IMR-90 (cell line): Measurements from ENCODE around the gene TMF1. TPM values are rescaled to one million over a fixed set of nuclear protein-coding genes. Genes with fewer than 3 reads are reported as not detected.

Source experiments
- ATAC-seq: fragments of 200-7000 bp; cut with Tn5 transposase; 2 replicates; pipeline ENCODE4 v1.9.1; 2020; ENCODE audit warnings: low read depth, mild to moderate bottlenecking, moderate library complexity
- BruUV-seq: library from RNA; stranded (reverse); fragments of 400-500 nt; replicated peaks from 2 replicates; lab custom pipeline; 2021; lab: Mats Ljungman, UMichigan
- CTCF ChIA-PET: fragments of 300-600 bp; formaldehyde crosslinking; extraction: SDS; loops from one replicate; lab custom pipeline; 2021; ENCODE audit warnings: antibody characterized with exemption; lab: Yijun Ruan, JAX
- POLR2A ChIA-PET: fragments of 300-600 bp; sonication (Branson Sonifier 250); formaldehyde crosslinking; loops from one replicate; lab custom pipeline; 2022; ENCODE audit warnings: antibody characterized with exemption; ENCODE audit not compliant: unreplicated experiment; lab: Charles Lee
- DNase-seq: peaks from one replicate; pipeline ENCODE4 v3.0.0; 2013
- H2AFZ ChIP-seq: replicated peaks from 2 replicates; pipeline ENCODE3; 2013; ENCODE audit warnings: low read length, mild to moderate bottlenecking; ENCODE audit not compliant: poor library complexity
- H2AK5ac ChIP-seq: 2 replicates; pipeline ENCODE4 v1.6.1; 2013; ENCODE audit warnings: low read depth, low read length, inconsistent platforms
- H2AK9ac ChIP-seq: replicated peaks from 2 replicates; pipeline ENCODE3; 2013; ENCODE audit warnings: mild to moderate bottlenecking, low read depth, low read length, moderate library complexity; ENCODE audit not compliant: poor library complexity
- H2BK120ac ChIP-seq: 2 replicates; pipeline ENCODE4 v1.6.1; 2013; ENCODE audit warnings: low read depth, low read length, inconsistent platforms
- H2BK15ac ChIP-seq: 3 replicates; pipeline ENCODE4 v1.6.1; 2013; ENCODE audit warnings: low read depth, low read length, inconsistent platforms
- H2BK20ac ChIP-seq: 2 replicates; pipeline ENCODE4 v1.6.1; 2013; ENCODE audit warnings: low read depth, mild to moderate bottlenecking, inconsistent platforms, low read length, moderate library complexity
- H2BK5ac ChIP-seq: 2 replicates; pipeline ENCODE4 v1.6.1; 2013; ENCODE audit warnings: mild to moderate bottlenecking, low read depth, low read length, inconsistent platforms; ENCODE audit not compliant: poor library complexity, severe bottlenecking
- H3K14ac ChIP-seq: replicated peaks from 2 replicates; pipeline ENCODE4 v1.6.1; 2013; ENCODE audit warnings: low read depth, low read length, inconsistent platforms
- H3K18ac ChIP-seq: 2 replicates; pipeline ENCODE4 v1.6.1; 2013; ENCODE audit warnings: low read depth, low read length, control low read depth
- H3K23ac ChIP-seq: 2 replicates; pipeline ENCODE4 v1.6.1; 2013; ENCODE audit warnings: low read depth, low read length, inconsistent platforms
- H3K27ac ChIP-seq: 2 replicates; pipeline ENCODE4 v1.5.1; 2013; ENCODE audit warnings: mild to moderate bottlenecking, control low read depth, low read length; ENCODE audit not compliant: insufficient read depth
- H3K27me3 ChIP-seq: 2 replicates; pipeline ENCODE4 v1.6.1; 2013; ENCODE audit warnings: low read length; ENCODE audit not compliant: control insufficient read depth, insufficient read depth
- H3K36me3 ChIP-seq: 2 replicates; pipeline ENCODE4 v1.6.1; 2013; ENCODE audit warnings: low read length, mixed read lengths; ENCODE audit not compliant: control insufficient read depth, insufficient read depth
- H3K4ac ChIP-seq: 2 replicates; pipeline ENCODE4 v1.6.1; 2013; ENCODE audit warnings: low read depth, low read length, inconsistent platforms
- H3K4me1 ChIP-seq: 2 replicates; pipeline ENCODE4 v1.6.1; 2013; ENCODE audit warnings: low read length, mixed read lengths; ENCODE audit not compliant: control insufficient read depth, insufficient read depth
- H3K4me2 ChIP-seq: 2 replicates; pipeline ENCODE4 v1.6.1; 2013; ENCODE audit warnings: low read depth, mild to moderate bottlenecking, control low read depth, low read length, moderate library complexity
- H3K4me3 ChIP-seq: 2 replicates; pipeline ENCODE4 v1.5.1; 2013; ENCODE audit warnings: low read depth, mild to moderate bottlenecking, control low read depth, low read length, moderate library complexity; ENCODE audit not compliant: insufficient read depth
- H3K56ac ChIP-seq: 2 replicates; pipeline ENCODE4 v1.6.1; 2013; ENCODE audit warnings: low read length, inconsistent platforms; ENCODE audit not compliant: insufficient read depth; ENCODE audit errors: extremely low read depth
- H3K79me1 ChIP-seq, 2 experiments: 2 replicates each; pipeline ENCODE4 v1.6.1; 2013; ENCODE audit warnings: low read length in 2 of 2, inconsistent platforms in 1 of 2, low read depth in 1 of 2
- H3K9ac ChIP-seq: 2 replicates; pipeline ENCODE4 v1.6.1; 2013; ENCODE audit warnings: low read depth, low read length, control low read depth
- H3K9me1 ChIP-seq: 2 replicates; pipeline ENCODE4 v1.6.1; 2013; ENCODE audit warnings: low read length, inconsistent platforms; ENCODE audit not compliant: insufficient read depth
- H3K9me3 ChIP-seq: 2 replicates; pipeline ENCODE4 v1.6.1; 2013; ENCODE audit warnings: low read length; ENCODE audit not compliant: control insufficient read depth, insufficient read depth
- H4K20me1 ChIP-seq: 2 replicates; pipeline ENCODE4 v1.6.1; 2013; ENCODE audit warnings: low read length, inconsistent platforms; ENCODE audit not compliant: insufficient read depth
- H4K5ac ChIP-seq: 2 replicates; pipeline ENCODE4 v1.6.1; 2013; ENCODE audit warnings: mild to moderate bottlenecking, low read depth, low read length, control low read depth
- H4K8ac ChIP-seq, 2 experiments: 2 replicates each; pipeline ENCODE4 v1.6.1; 2013; ENCODE audit warnings: low read depth in 2 of 2, low read length in 2 of 2, control low read depth in 1 of 2, inconsistent platforms in 1 of 2
- H4K91ac ChIP-seq: 2 replicates; pipeline ENCODE4 v1.6.1; 2013; ENCODE audit warnings: low read depth, low read length, inconsistent platforms; ENCODE audit not compliant: insufficient read depth
- BHLHE40 ChIP-seq: fragments of 150-350 bp; IDR thresholded peaks from 2 replicates; pipeline ENCODE4 v1.6.1; 2016; ENCODE audit warnings: mild to moderate bottlenecking, low read depth, low read length
- CEBPB ChIP-seq: IDR thresholded peaks from 2 replicates; pipeline ENCODE4 v1.6.1; 2012; ENCODE audit warnings: low read depth, low read length, improper control_type of control experiment
- CHD1 ChIP-seq: IDR thresholded peaks from 2 replicates; pipeline ENCODE4 v1.6.1; 2012; ENCODE audit warnings: low read depth, low read length, improper control_type of control experiment
- ELK1 ChIP-seq: fragments of 150-350 bp; IDR thresholded peaks from 2 replicates; pipeline ENCODE4 v1.6.1; 2016; ENCODE audit warnings: low read depth, mild to moderate bottlenecking, low read length, moderate library complexity, borderline replicate concordance
- FOS ChIP-seq: fragments of 150-350 bp; IDR thresholded peaks from 2 replicates; pipeline ENCODE4 v1.6.1; 2016; ENCODE audit warnings: low read depth, low read length
- MAFK ChIP-seq: IDR thresholded peaks from 2 replicates; pipeline ENCODE4 v1.6.1; 2012; ENCODE audit warnings: low read depth, low read length, improper control_type of control experiment
- MAZ ChIP-seq: IDR thresholded peaks from 2 replicates; pipeline ENCODE4 v1.6.1; 2012; ENCODE audit warnings: low read depth, mild to moderate bottlenecking, low read length, improper control_type of control experiment, moderate library complexity, borderline replicate concordance
- MXI1 ChIP-seq: IDR thresholded peaks from 2 replicates; pipeline ENCODE4 v1.6.1; 2012; ENCODE audit warnings: low read depth, mild to moderate bottlenecking, low read length, moderate library complexity, borderline replicate concordance
- POLR2A ChIP-seq: IDR thresholded peaks from 2 replicates; pipeline ENCODE4 v1.6.1; 2012; ENCODE audit warnings: mild to moderate bottlenecking, low read depth, low read length
- RCOR1 ChIP-seq: IDR thresholded peaks from 2 replicates; pipeline ENCODE4 v1.6.1; 2012; ENCODE audit warnings: mild to moderate bottlenecking, low read length, improper control_type of control experiment; ENCODE audit not compliant: insufficient replicate concordance
- RFX5 ChIP-seq: IDR thresholded peaks from 2 replicates; pipeline ENCODE4 v1.8.0; 2012; ENCODE audit warnings: low read depth, mild to moderate bottlenecking, low read length, moderate library complexity
- SMC3 ChIP-seq: fragments of 150-350 bp; IDR thresholded peaks from 2 replicates; pipeline ENCODE4 v1.6.1; 2016; ENCODE audit warnings: low read depth, mild to moderate bottlenecking, antibody characterized with exemption, low read length, moderate library complexity
- WGBS, 2 experiments: methylation state at CpG; one replicate each; pipeline versions ENCODE4 v1.1.5 to v1.1.7; 2013; ENCODE audit warnings: missing lambda C conversion rate in 2 of 2; ENCODE audit not compliant: insufficient read length in 1 of 2; ENCODE audit errors: extremely low coverage in 2 of 2; 5-methylcytosine and 5-hydroxymethylcytosine counted together
- dilution Hi-C: fragments of 300-500 bp; cut with HindIII; formaldehyde crosslinking; loops from one replicate; pipeline ENCODE4 v1.14.3; 2018; ENCODE audit warnings: low sequenced_read_pairs; ENCODE audit not compliant: unreplicated experiment
- in situ Hi-C: fragments of 300-500 bp; cut with MboI; formaldehyde crosslinking; loops from 3 replicates; pipeline ENCODE4 v1.14.3; 2019; ENCODE audit warnings: low sequenced_read_pairs, inconsistent platforms, mixed read lengths
- intact Hi-C: fragments of 100-400 bp; cut with micrococcal nuclease; formaldehyde crosslinking; loops from 2 replicates; pipeline ENCODE4 v1.10.0; 2022
- polyA plus RNA-seq, 3 experiments: library from polyadenylated mRNA; depleted of rRNA; stranded (reverse); fragments of >200 nt; gene quantifications; 2 replicates each; pipeline ENCODE4 v1.2.3, GENCODE V29; 2012; ENCODE audit warnings: low replicate concordance in 1 of 3
- total RNA-seq: library from RNA; depleted of rRNA; stranded (reverse); fragments of >200 nt; gene quantifications from 2 replicates; pipeline ENCODE4 v1.2.3, GENCODE V29; 2012
- TF ChIP-seq, protein P1 (sequence below): fragments of 150-350 bp; IDR thresholded peaks from 2 replicates; pipeline ENCODE4 v1.6.1; 2017; ENCODE audit warnings: mild to moderate bottlenecking, antibody characterized with exemption, low read length, low read depth
- TF ChIP-seq, protein P2 (sequence below): conservative IDR thresholded peaks from 2 replicates; pipeline ENCODE4 v1.5.1; 2012; ENCODE audit warnings: mild to moderate bottlenecking, low read depth, low read length, improper control_type of control experiment

The TMF1 gene
- total and polyA plus RNA-seq, 2 of the 4 experiments (the other 2 are of a cell fraction), result 12.4 to 39.1 TPM

- Histone ChIP-seq H4K5ac (no peak overlapping the region), H3K9me3 (no peaks in the 10 kb centered on the region), H3K4ac (no peak overlapping the region), H3K14ac (no peak overlapping the region), H2AK9ac (no peak overlapping the region), H4K20me1 (no peaks in the 10 kb centered on the region), H4K8ac (no peak overlapping the region), H3K79me1 (peaks cover 0 to 11% of the 10 kb centered on the region in 2 experiments; a peak in 2 of 4 replicates), H2BK20ac (no peak overlapping the region), H3K56ac (no peak overlapping the region), H3K4me2 (no peak overlapping the region), H3K4me3 (no peak overlapping the region), H2BK120ac (no peak overlapping the region), H3K4me1 (no peaks in the 10 kb centered on the region), H2BK15ac (no peak overlapping the region), H4K91ac (no peak overlapping the region), H3K27me3 (no peaks in the 10 kb centered on the region), H3K9me1 (no peaks in the 10 kb centered on the region), H3K9ac (no peak overlapping the region), H3K36me3 (peaks cover 28% of the 10 kb centered on the region), H2AK5ac (no peak overlapping the region), H3K23ac (no peak overlapping the region), H2AFZ (no peak overlapping the region), H3K18ac (no peak overlapping the region), H2BK5ac (no peak overlapping the region), H3K27ac (no peak overlapping the region)
- 67% methylated on average over 1 of the region's 2 CpGs; no CpG with 5 or more reads in 1 of the 2 experiments for WGBS, 2 experiments
- ChIA-PET CTCF (no interaction called here), POLR2A (no interaction called here)
- no peak for TF ChIP-seq RFX5
- TF ChIP-seq BHLHE40, result no peak
- TF ChIP-seq CHD1, result no peak
- no peak for TF ChIP-seq POLR2A
- no peak for TF ChIP-seq CEBPB
- TF ChIP-seq, protein P1, sequence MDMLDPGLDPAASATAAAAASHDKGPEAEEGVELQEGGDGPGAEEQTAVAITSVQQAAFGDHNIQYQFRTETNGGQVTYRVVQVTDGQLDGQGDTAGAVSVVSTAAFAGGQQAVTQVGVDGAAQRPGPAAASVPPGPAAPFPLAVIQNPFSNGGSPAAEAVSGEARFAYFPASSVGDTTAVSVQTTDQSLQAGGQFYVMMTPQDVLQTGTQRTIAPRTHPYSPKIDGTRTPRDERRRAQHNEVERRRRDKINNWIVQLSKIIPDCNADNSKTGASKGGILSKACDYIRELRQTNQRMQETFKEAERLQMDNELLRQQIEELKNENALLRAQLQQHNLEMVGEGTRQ, result no peak
- TF ChIP-seq SMC3, result no peak
- no peak for TF ChIP-seq MAFK
- no peak for TF ChIP-seq RCOR1
- TF ChIP-seq MXI1, result no peak
- TF ChIP-seq MAZ, result no peak
- TF ChIP-seq ELK1, result no peak
- TF ChIP-seq, protein P2, sequence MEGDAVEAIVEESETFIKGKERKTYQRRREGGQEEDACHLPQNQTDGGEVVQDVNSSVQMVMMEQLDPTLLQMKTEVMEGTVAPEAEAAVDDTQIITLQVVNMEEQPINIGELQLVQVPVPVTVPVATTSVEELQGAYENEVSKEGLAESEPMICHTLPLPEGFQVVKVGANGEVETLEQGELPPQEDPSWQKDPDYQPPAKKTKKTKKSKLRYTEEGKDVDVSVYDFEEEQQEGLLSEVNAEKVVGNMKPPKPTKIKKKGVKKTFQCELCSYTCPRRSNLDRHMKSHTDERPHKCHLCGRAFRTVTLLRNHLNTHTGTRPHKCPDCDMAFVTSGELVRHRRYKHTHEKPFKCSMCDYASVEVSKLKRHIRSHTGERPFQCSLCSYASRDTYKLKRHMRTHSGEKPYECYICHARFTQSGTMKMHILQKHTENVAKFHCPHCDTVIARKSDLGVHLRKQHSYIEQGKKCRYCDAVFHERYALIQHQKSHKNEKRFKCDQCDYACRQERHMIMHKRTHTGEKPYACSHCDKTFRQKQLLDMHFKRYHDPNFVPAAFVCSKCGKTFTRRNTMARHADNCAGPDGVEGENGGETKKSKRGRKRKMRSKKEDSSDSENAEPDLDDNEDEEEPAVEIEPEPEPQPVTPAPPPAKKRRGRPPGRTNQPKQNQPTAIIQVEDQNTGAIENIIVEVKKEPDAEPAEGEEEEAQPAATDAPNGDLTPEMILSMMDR, result no peak
- TF ChIP-seq FOS, result no peak
- in situ Hi-C loops (no loop called here), dilution Hi-C loops (no loop called here), intact Hi-C loops (no loop called here)
- DNase-seq (no peak), ATAC-seq (no peak)
- no TSS peak for BruUV-seq
Observed at GRCh38 chr3:69058947-69059224, 6.8 kb upstream of the TMF1 start.
